ENCODE measurements around the gene YJU2.
"Not testable (repeated sequence)": the region's sequence is repeated elsewhere in the genome, so short reads cannot be mapped to it uniquely, and the experiment has no call there.

The YJU2 gene

DNA sequence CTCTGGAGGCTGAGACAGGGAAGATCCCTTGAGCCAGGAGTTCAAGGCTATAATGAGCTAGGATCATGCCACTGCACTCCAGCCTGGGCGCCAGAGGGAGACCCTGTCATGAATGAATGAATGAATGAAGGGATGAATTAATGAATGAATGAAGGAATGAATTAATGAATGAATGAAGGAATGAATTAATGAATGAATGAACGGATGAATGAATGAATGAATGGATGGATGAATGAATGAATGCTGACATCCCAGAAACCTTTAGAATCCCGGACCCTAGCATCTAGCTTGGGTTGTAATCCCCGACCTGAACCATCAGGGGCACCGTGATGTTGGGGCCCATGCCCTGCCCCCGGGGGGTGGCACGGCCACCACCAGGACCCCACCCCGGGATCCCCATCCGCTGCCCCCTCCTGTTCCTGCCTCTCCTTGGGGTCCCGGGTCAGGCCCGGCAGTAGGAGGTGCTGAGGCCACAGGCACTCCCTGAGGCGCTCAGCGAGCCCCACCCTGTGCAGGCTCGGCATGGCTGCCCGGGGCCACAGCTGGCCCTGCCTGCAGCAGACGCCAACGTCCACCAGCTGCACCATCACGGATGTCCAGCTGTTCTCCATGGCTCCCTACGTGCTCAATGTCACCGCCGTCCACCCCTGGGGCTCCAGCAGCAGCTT is 14.1 kb upstream of the YJU2 start:
- no peak overlapping the region for H3K27ac Mint-ChIP-seq
- H3K4me1 Mint-ChIP-seq: peaks cover 5% of the 10 kb centered on the region
- no peaks in the 10 kb centered on the region for H3K9me3 Mint-ChIP-seq
- no peaks in the 10 kb centered on the region for H3K36me3 Mint-ChIP-seq (ENCODE audit: low read depth)
- no peak overlapping the region for H3K4me3 Mint-ChIP-seq
- TF ChIP-seq, protein P1, sequence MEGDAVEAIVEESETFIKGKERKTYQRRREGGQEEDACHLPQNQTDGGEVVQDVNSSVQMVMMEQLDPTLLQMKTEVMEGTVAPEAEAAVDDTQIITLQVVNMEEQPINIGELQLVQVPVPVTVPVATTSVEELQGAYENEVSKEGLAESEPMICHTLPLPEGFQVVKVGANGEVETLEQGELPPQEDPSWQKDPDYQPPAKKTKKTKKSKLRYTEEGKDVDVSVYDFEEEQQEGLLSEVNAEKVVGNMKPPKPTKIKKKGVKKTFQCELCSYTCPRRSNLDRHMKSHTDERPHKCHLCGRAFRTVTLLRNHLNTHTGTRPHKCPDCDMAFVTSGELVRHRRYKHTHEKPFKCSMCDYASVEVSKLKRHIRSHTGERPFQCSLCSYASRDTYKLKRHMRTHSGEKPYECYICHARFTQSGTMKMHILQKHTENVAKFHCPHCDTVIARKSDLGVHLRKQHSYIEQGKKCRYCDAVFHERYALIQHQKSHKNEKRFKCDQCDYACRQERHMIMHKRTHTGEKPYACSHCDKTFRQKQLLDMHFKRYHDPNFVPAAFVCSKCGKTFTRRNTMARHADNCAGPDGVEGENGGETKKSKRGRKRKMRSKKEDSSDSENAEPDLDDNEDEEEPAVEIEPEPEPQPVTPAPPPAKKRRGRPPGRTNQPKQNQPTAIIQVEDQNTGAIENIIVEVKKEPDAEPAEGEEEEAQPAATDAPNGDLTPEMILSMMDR (IDR thresholded peaks at IDR 0.05; ENCODE audit: unreplicated experiment in 3 of 3): no peak
- H3K27me3 Mint-ChIP-seq (ENCODE audit: low read depth): peaks cover 14% of the 10 kb centered on the region

DNA sequence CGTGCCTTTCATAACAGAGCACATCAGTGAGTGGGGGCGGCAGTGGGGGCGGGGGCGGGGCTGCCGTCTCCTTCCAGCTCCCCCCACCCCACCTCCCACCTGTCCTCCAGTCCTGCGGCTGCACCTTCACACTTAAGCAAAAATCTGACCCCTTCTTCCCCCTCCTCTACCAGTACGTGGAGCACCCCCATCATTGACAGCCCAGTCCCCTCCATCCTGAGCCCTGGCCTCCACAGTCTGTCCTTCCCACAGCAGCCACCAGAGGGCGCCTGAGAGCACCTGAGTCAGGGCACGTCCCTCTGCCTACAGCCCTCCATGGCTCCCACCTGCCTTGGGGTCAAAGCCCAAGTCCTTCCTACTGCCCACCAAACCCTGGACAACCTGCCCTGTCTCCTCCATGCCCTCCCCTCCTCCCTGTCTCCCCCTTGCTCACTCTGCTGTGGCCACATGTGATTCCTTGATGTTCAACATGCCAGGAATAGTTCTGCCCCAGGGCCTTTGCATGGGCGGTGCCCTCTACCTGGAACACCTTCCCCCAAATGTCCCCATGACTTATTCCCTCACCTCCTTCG is 13.5 kb upstream of the YJU2 start:
- Mint-ChIP-seq H3K9me3 (no peaks in the 10 kb centered on the region), H3K27ac (no peak overlapping the region), H3K4me1 (peaks cover 5% of the 10 kb centered on the region), H3K36me3 (ENCODE audit: low read depth) (no peaks in the 10 kb centered on the region), H3K27me3 (ENCODE audit: low read depth) (peaks cover 14% of the 10 kb centered on the region), H3K4me3 (no peak overlapping the region)
- TF ChIP-seq, protein P1 (IDR thresholded peaks at IDR 0.05; ENCODE audit: unreplicated experiment in 3 of 3): peak; percentile 37 to 47 (median 41)

DNA sequence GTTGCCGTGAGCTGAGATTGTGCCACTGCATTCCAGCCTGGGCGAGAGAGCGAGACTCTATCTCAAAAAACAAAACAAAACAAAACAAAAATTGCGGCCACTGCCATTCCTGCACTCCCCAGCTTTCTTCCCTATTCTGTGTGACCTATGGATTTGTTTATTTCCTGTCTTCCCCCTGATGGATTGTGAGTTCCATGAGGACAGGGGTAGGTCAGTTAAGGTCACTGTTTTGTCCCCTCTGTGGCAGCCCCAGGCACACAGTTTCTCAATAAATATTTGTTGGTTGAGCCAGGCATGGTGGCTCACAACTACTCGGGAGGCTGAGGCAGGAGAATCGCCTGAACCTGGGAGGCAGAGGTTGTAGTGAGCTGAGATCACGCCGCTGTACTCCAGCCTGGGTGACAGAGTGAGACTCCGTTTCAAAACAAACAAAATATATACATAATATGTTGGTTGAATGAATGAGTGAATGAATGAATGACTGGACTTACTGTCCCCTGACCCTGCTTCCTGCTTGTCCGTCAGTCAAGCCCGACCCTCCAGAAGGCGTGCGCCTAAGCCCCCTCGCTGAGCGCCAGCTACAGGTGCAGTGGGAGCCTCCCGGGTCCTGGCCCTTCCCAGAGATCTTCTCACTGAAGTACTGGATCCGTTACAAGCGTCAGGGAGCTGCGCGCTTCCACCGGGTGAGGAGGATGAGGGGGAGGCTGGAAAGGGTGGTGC is 12.6 kb upstream of the YJU2 start:
- Mint-ChIP-seq H3K27ac (no peak overlapping the region), H3K36me3 (ENCODE audit: low read depth) (no peaks in the 10 kb centered on the region), H3K4me1 (peaks cover 5% of the 10 kb centered on the region), H3K4me3 (no peak overlapping the region), H3K9me3 (no peaks in the 10 kb centered on the region), H3K27me3 (ENCODE audit: low read depth) (peaks cover 14% of the 10 kb centered on the region)
- TF ChIP-seq, protein P1 (IDR thresholded peaks at IDR 0.05; ENCODE audit: unreplicated experiment in 3 of 3): no peak

DNA sequence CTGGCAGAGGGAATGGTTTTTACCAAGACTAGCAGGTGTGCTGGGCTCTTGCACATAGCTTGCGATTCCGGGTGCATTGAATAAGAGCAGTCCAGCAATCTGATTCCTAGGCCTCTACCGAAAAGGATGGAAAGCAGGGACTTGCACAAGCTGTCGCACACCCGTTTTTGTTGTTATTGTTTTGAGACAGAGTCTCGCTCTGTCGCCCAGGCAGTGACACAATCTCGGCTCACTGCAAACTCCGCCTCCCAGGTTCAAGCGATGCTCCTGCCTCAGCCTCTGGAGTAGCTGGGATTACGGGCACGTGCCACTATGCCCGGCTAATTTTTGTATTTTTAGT is 12.0 kb upstream of the YJU2 start:
- Mint-ChIP-seq H3K9me3 (no peaks in the 10 kb centered on the region), H3K36me3 (ENCODE audit: low read depth) (no peaks in the 10 kb centered on the region), H3K4me1 (peaks cover 5% of the 10 kb centered on the region), H3K27me3 (ENCODE audit: low read depth) (peaks cover 14% of the 10 kb centered on the region), H3K27ac (no peak overlapping the region), H3K4me3 (no peak overlapping the region)
- TF ChIP-seq, protein P1 (IDR thresholded peaks at IDR 0.05; ENCODE audit: unreplicated experiment in 3 of 3): no peak

DNA sequence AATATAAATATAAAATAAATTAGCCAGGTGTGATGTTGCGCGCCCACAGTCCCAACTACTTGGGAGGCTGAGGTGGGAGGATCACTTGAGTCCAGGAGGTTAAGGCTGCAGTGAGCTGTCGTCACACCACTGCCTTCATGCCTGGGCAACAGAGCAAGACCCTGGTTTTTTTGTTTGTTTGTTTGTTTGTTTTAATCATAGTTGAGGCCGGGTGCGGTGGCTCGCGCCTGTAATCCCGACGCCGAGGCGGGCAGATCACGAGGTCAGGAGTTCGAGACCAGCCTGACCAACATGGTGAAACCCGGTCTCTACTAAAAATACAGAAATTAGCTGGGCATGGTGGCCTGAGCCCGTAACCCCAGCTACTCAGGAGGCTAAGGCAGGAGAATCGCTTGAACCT is 9.4 kb upstream of the YJU2 start:
- not testable (repeated sequence) for H3K27ac Mint-ChIP-seq; H3K4me3 Mint-ChIP-seq; H3K36me3 Mint-ChIP-seq (ENCODE audit: low read depth); H3K4me1 Mint-ChIP-seq; H3K9me3 Mint-ChIP-seq
- peaks cover 12% of the 10 kb centered on the region for H3K27me3 Mint-ChIP-seq (ENCODE audit: low read depth)

DNA sequence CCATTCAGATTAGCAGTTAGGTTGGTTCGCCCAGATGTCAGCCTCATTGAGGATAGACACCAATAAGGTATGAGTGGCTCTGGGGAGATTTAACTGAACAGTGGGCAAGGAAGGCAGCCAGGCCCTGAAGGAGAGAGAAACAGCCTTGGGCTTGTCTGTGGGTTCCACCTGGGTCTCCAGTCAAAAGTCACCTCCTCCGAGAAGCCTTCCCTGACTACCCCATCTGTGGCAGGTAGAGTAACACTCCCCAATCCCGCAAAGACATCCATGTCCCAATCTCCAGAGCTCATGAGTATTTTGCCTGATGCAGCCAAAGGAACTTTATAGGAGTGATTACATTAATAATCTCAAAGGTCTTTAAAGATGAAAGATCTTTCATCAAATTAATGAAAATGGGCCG is 8.0 kb upstream of the YJU2 start:
- Mint-ChIP-seq H3K4me1 (peaks cover 5% of the 10 kb centered on the region), H3K36me3 (ENCODE audit: low read depth) (no peaks in the 10 kb centered on the region), H3K27me3 (ENCODE audit: low read depth) (peaks cover 11% of the 10 kb centered on the region), H3K27ac (no peak overlapping the region), H3K9me3 (no peaks in the 10 kb centered on the region), H3K4me3 (no peak overlapping the region)
- TF ChIP-seq, protein P1 (IDR thresholded peaks at IDR 0.05; ENCODE audit: unreplicated experiment in 3 of 3): no peak

Measured in nephron (organoid).